AG04449 (cell line): ENCODE data around the gene RBM47.
A peak's percentile ranks its signal among the peaks of the same experiment; 100 is the strongest.

Source experiments
- CTCF ChIA-PET: fragments of 350-600 bp; formaldehyde crosslinking; extraction: SDS; loops from one replicate; lab custom pipeline; 2021; ENCODE audit warnings: antibody characterized with exemption; lab: Yijun Ruan, JAX
- POLR2A ChIA-PET: fragments of 400-600, 350-600 bp; formaldehyde crosslinking; extraction: SDS; loops from one replicate; lab custom pipeline; 2020; ENCODE audit warnings: antibody characterized with exemption, inconsistent platforms; lab: Yijun Ruan, JAX
- DNase-seq: peaks from one replicate; pipeline ENCODE4 v3.0.0-alpha.2; 2010; ENCODE audit warnings: low read depth, low spot score
- H3K4me3 ChIP-seq: 2 replicates; pipeline ENCODE4 v1.5.1; 2011; ENCODE audit warnings: low read depth, mild to moderate bottlenecking, control low read depth, low read length
- TF ChIP-seq, protein P1 (sequence below): IDR thresholded peaks from one replicate; pipeline ENCODE4 v1.5.1; 2011; ENCODE audit warnings: mild to moderate bottlenecking, moderate library complexity, low read length, control low read depth, inconsistent platforms; ENCODE audit not compliant: insufficient read depth; ENCODE audit errors: missing control alignments

The RBM47 gene

DNA sequence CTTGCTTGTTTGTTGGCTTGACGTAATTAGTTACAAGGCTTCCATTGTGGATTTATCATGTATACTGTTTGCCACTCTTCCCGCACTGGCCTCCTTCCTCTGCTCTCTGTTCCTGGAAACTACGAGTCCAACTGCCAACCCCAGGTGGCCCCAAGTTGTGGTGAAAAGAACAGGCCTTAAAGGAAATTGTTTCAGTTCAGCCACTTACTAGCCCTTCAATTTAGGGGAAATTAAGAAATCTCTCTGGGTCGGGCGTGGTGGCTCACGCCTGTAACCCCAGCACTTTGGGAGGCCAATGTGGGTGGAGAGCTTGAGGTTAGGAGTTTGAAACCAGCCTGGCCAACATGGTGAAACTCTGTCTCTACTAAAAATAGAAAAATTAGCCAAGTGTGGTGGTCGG, 28.0 kb downstream of the RBM47 start:
- no peak overlapping the region for H3K4me3 ChIP-seq
- no peak for DNase-seq
- POLR2A ChIA-PET = no interaction called here
- CTCF ChIA-PET = no interaction called here
- TF ChIP-seq, protein P1, sequence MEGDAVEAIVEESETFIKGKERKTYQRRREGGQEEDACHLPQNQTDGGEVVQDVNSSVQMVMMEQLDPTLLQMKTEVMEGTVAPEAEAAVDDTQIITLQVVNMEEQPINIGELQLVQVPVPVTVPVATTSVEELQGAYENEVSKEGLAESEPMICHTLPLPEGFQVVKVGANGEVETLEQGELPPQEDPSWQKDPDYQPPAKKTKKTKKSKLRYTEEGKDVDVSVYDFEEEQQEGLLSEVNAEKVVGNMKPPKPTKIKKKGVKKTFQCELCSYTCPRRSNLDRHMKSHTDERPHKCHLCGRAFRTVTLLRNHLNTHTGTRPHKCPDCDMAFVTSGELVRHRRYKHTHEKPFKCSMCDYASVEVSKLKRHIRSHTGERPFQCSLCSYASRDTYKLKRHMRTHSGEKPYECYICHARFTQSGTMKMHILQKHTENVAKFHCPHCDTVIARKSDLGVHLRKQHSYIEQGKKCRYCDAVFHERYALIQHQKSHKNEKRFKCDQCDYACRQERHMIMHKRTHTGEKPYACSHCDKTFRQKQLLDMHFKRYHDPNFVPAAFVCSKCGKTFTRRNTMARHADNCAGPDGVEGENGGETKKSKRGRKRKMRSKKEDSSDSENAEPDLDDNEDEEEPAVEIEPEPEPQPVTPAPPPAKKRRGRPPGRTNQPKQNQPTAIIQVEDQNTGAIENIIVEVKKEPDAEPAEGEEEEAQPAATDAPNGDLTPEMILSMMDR = no peak

DNA sequence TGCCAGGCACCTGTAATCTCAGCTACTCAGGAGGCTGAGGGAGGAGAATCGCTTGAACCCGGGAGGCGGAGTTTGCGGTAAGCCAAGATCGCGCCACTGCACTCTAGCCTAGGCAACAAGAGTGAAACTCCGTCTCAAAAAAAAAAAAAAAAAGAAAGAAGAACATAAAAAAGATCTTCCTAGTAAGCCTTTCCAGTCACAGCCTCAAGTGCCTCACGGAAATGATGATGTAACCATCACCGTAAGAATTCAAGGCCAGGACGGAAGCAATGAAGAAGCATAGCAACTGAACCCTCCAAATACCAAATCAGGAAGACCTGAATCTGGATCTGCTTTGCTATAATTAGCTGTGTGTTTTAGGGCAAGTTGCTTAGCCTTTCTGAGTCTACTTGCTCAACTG, 28.8 kb downstream of the RBM47 start:
- H3K4me3 ChIP-seq = no peak overlapping the region
- ChIA-PET POLR2A (no interaction called here), CTCF (no interaction called here)
- TF ChIP-seq, protein P1 = no peak
- DNase-seq = no peak

DNA sequence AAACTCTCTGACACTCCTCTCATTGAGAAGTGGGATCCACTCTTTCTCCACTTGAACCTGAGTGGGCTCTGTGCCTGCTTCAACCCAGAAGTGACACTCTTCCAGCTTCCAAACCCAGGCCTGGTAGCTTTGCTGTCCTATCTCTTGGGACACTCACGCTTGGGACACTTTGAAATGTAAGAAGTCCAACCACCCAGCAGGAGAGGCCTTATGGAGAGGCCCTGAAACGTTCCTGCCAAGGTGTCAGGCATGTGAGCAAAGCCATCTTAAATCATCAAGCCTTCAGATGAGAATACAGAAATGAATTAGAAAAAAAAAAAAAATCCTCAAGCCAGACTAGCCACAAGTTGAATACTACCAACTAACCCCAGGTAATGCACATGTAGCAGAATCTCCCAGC, 30.2 kb downstream of the RBM47 start:
- POLR2A ChIA-PET = no interaction called here
- TF ChIP-seq, protein P1 = no peak
- CTCF ChIA-PET = interaction anchor here (0.5 kb wide), 1 partner anchor 11 kb away, joined by 3 read pairs; no protein-coding TSS in a partner anchor
- no peak for DNase-seq
- H3K4me3 ChIP-seq = no peak overlapping the region

DNA sequence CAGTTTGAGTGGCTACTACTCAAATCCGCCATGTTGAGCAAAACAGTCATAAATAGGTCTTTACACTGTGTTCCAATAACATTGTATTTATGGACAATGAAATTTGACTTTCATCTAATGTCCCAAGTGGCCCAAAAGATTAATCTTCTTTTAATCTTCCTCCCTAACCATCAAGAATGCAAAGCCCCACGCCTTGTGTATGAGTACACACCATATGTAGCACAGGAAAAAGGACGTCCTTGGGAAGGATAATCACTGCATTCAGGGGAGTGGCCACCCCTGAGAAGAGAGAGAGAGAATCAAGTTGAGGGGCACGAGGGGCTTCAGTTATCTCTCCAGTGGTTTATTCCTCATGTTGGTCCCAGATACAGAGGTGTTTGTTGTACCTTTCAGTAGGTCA, 33.1 kb downstream of the RBM47 start:
- ChIA-PET CTCF (no interaction called here), POLR2A (no interaction called here)
- TF ChIP-seq, protein P1 = no peak
- no peak overlapping the region for H3K4me3 ChIP-seq
- no peak for DNase-seq

DNA sequence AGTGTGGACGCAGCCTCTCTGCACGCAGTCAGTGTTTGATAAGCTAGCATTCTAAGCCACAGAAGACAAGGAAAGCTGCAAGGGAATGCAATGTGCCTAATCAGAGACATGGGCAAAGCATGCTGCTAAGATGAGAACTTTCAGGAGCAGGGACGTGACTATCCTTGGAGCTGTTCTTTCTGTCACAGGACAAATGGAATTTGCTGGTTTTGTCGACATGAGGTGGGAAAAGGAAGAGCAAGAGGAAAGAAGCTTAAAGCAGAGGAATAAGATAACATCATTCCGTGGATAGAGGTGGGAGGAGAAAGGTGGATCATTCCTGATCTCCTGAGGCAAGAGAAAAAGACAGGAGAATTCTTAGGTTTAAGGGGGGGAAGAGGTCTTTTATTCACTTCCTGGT, 33.7 kb downstream of the RBM47 start:
- POLR2A ChIA-PET = no interaction called here
- TF ChIP-seq, protein P1 = no peak
- no peak for DNase-seq
- H3K4me3 ChIP-seq = no peak overlapping the region
- CTCF ChIA-PET = no interaction called here

DNA sequence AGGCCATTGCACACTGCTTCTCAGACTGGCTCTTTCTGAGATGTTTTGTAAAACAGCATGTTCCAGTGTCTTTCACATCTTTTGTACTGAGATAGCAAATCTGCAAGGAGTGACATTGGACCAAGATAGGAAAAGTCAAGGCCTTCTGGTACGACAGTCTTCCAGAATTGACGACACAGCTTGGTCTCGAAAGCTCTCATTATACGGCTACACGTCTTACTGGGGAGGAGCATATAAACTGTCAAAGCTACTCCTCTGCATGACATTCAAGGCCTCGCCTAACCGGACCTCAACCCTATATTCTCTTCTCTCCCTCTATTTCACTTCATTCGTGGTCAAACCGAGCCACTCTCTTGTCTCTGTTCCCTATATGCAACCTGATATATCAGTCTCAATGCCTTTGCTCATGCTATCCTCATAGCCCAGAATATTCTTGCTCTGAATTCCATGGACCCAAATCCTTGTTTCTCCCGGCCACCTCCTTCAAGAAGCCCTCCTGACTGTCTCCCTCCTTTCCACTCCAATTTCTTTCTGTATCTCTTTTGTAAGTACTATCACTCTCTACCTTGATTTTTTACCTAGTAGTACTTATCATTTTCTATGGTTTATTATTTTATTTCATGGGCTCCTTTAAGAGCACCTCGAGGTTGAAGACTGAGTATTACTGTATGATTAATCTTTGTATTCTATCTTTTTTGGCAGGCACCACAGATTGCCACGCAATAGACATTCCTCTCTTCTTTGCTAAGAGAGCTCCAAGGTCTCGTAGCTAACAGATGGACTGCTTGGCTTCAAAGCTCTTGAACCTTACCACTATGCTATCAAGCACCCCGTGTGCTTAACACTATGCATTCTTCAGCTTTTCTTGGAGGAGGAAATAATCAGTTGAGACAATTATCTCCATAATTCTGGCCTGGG, 35.1 kb downstream of the RBM47 start:
- TF ChIP-seq, protein P1 = no peak
- ChIA-PET CTCF (no interaction called here), POLR2A (interaction anchor here (0.6 kb wide), 1 partner anchor 240 kb away, joined by 3 read pairs; no protein-coding TSS in a partner anchor)
- H3K4me3 ChIP-seq = no peak overlapping the region
- DNase-seq = peak; percentile 24
